ENCODE measurements around the gene TMEM179B.
A peak's percentile ranks its signal among the peaks of the same experiment; 100 is the strongest.

The TMEM179B gene

GRCh38 chr11:62839050-62839945 is 52.1 kb downstream of the TMEM179B start, which contains the start of gene WDR74:
Gene WDR74 (minus strand): TSS chr11:62839590. CDS start chr11:62839570, 20 bp downstream.
- Histone ChIP-seq H3K36me3 (ENCODE audit: insufficient read depth, low read length) (peaks cover 38% of the 10 kb centered on the region), H3K9ac (ENCODE audit: insufficient read length) (peak within 1 kb of the TSS; percentile 97), H3K9me3 (ENCODE audit: low read depth, low read length) (no peaks in the 10 kb centered on the region), H3K4me3 (peak within 1 kb of the TSS; percentile 79), H3K27ac (peak within 1 kb of the TSS; percentile 95)
- TF ChIP-seq POLR2AphosphoS5 (IDR thresholded peaks at IDR 0.05; ENCODE audit: borderline replicate concordance, low read depth, low read length) = peak; percentile 98
- peak; percentile 93 for TF ChIP-seq FOXP2 (optimal IDR thresholded peaks at IDR 0.05; ENCODE audit: control extremely low read depth, extremely low read length, insufficient read depth)
- no peak for TF ChIP-seq EZH2 (IDR thresholded peaks at IDR 0.05)
- no peak for DNase-seq (ENCODE audit: low read depth, low spot score)

Measured in SK-N-MC (cell line).